PC-9 (cell line): ENCODE data around the gene SERTAD1.

Experiments
- EZH2 ChIP-seq: fragments of 200-600 bp; sonication (generic); IDR thresholded peaks from 2 replicates; pipeline ENCODE4 v1.8.0; 2017; ENCODE audit warnings: antibody characterized with exemption, low read depth
- TF ChIP-seq, protein P1 (sequence below): fragments of 200-600 bp; sonication (generic); conservative IDR thresholded peaks from 2 replicates; pipeline ENCODE4 v1.6.1; 2017; ENCODE audit warnings: mixed run types, antibody characterized with exemption, mild to moderate bottlenecking, moderate library complexity

DNA sequence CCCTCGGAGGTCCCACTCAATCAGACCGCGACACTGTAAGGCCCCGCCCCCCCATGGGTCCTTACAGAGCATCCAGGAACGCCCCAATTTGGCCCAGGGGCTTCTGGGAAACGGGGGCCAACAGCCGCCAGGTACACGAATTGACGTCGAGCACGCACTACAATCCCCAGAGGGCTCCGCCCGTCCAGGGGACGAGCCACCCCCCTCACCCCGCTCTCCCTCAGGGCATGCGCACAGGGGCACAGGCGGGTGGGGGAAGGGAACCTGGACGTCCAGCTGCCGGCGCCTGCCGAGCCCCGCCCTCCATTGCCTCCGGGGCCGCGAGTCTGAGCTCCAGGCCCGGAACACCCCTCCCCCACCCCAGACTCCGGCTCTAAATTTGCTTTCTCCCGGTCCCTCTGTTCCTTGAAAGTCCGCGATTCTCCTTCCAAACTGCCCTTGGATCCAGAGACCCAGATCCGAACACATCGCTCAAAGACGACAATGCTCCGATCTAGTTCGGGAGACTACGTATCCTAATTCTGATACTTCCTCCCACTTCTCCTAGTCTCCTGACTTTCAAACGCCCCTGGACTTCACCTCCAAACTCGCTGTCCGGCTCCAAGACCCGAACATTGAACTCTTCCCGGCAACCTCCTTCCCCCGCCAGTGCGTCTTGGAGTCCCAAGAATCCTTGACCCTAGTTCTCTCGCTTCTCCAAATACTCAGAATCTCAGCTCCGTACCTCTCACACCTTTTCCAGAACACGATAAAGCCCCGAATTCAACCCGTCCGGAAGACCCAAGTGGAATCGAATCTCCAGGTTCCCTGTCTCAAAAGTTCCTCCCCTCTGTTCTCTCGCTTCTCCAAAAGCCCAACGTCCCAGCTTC, 17.6 kb upstream of the SERTAD1 start:
- TF ChIP-seq, protein P1, sequence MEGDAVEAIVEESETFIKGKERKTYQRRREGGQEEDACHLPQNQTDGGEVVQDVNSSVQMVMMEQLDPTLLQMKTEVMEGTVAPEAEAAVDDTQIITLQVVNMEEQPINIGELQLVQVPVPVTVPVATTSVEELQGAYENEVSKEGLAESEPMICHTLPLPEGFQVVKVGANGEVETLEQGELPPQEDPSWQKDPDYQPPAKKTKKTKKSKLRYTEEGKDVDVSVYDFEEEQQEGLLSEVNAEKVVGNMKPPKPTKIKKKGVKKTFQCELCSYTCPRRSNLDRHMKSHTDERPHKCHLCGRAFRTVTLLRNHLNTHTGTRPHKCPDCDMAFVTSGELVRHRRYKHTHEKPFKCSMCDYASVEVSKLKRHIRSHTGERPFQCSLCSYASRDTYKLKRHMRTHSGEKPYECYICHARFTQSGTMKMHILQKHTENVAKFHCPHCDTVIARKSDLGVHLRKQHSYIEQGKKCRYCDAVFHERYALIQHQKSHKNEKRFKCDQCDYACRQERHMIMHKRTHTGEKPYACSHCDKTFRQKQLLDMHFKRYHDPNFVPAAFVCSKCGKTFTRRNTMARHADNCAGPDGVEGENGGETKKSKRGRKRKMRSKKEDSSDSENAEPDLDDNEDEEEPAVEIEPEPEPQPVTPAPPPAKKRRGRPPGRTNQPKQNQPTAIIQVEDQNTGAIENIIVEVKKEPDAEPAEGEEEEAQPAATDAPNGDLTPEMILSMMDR: no peak
- TF ChIP-seq EZH2: no peak
